Measurements from ENCODE around the gene TMC1. TPM values are rescaled to one million over a fixed set of nuclear protein-coding genes. Genes with fewer than 3 reads are reported as not detected.

Gene TMC1
- total RNA-seq, 1 donor from 2014 or later: not detected

GRCh38 chr9:72648324-72649126 is 127.1 kb downstream of the TMC1 start:
- H3K36me3 Mint-ChIP-seq (ENCODE audit: low read depth): no peaks in the 10 kb centered on the region
- DNase-seq (ENCODE audit: low spot score): no peak
- H3K27ac Mint-ChIP-seq: no peak overlapping the region
- no peak overlapping the region for H3K4me3 Mint-ChIP-seq (ENCODE audit: low read depth)
- H3K9me3 Mint-ChIP-seq: no peaks in the 10 kb centered on the region
- H3K27me3 Mint-ChIP-seq (ENCODE audit: low read depth): peaks cover 9% of the 10 kb centered on the region
- H3K4me1 Mint-ChIP-seq (ENCODE audit: low read depth): peaks cover 7% of the 10 kb centered on the region
- intact Hi-C loops (cut with micrococcal nuclease): no loop called here

- no peak overlapping the region for H3K4me3 Mint-ChIP-seq (ENCODE audit: low read depth)
- peaks cover 7% of the 10 kb centered on the region for H3K4me1 Mint-ChIP-seq (ENCODE audit: low read depth)
- intact Hi-C loops (cut with micrococcal nuclease): no loop called here
- peaks cover 11% of the 10 kb centered on the region for H3K27me3 Mint-ChIP-seq (ENCODE audit: low read depth)
- H3K36me3 Mint-ChIP-seq (ENCODE audit: low read depth): no peaks in the 10 kb centered on the region
- no peak for DNase-seq (ENCODE audit: low spot score)
- H3K9me3 Mint-ChIP-seq: no peaks in the 10 kb centered on the region
- H3K27ac Mint-ChIP-seq: no peak overlapping the region
These were observed 127.7 kb downstream of the TMC1 start for GRCh38 chr9:72649127-72649442.

- no peaks in the 10 kb centered on the region for H3K9me3 Mint-ChIP-seq
- DNase-seq (ENCODE audit: low spot score): no peak
- intact Hi-C loops (cut with micrococcal nuclease): no loop called here
- no peak overlapping the region for H3K27ac Mint-ChIP-seq
- H3K36me3 Mint-ChIP-seq (ENCODE audit: low read depth): no peaks in the 10 kb centered on the region
- H3K4me1 Mint-ChIP-seq (ENCODE audit: low read depth): peaks cover 7% of the 10 kb centered on the region
- H3K4me3 Mint-ChIP-seq (ENCODE audit: low read depth): no peak overlapping the region
- H3K27me3 Mint-ChIP-seq (ENCODE audit: low read depth): peaks cover 12% of the 10 kb centered on the region
These were observed 128.8 kb downstream of the TMC1 start for GRCh38 chr9:72650206-72650605.

- no peaks in the 10 kb centered on the region for H3K4me1 Mint-ChIP-seq (ENCODE audit: low read depth)
- no peak overlapping the region for H3K4me3 Mint-ChIP-seq (ENCODE audit: low read depth)
- no peaks in the 10 kb centered on the region for H3K36me3 Mint-ChIP-seq (ENCODE audit: low read depth)
- H3K9me3 Mint-ChIP-seq: no peaks in the 10 kb centered on the region
- intact Hi-C loops (cut with micrococcal nuclease): no loop called here
- H3K27ac Mint-ChIP-seq: no peak overlapping the region
- peaks cover 14% of the 10 kb centered on the region for H3K27me3 Mint-ChIP-seq (ENCODE audit: low read depth)
- no peak for DNase-seq (ENCODE audit: low spot score)
These were observed 134.6 kb downstream of the TMC1 start for GRCh38 chr9:72656021-72656420.

- Mint-ChIP-seq H3K27ac (no peak overlapping the region), H3K4me3 (ENCODE audit: low read depth) (no peak overlapping the region), H3K27me3 (ENCODE audit: low read depth) (peaks cover 15% of the 10 kb centered on the region), H3K4me1 (ENCODE audit: low read depth) (no peaks in the 10 kb centered on the region), H3K9me3 (no peaks in the 10 kb centered on the region), H3K36me3 (ENCODE audit: low read depth) (no peaks in the 10 kb centered on the region)
- no peak for DNase-seq (ENCODE audit: low spot score)
- intact Hi-C loops (cut with micrococcal nuclease): no loop called here
These were observed 135.6 kb downstream of the TMC1 start for GRCh38 chr9:72657023-72657422.

- no peak for DNase-seq (ENCODE audit: low spot score)
- H3K4me3 Mint-ChIP-seq (ENCODE audit: low read depth): no peak overlapping the region
- no peaks in the 10 kb centered on the region for H3K9me3 Mint-ChIP-seq
- intact Hi-C loops (cut with micrococcal nuclease): no loop called here
- H3K27me3 Mint-ChIP-seq (ENCODE audit: low read depth): peaks cover 13% of the 10 kb centered on the region
- H3K4me1 Mint-ChIP-seq (ENCODE audit: low read depth): no peaks in the 10 kb centered on the region
- H3K36me3 Mint-ChIP-seq (ENCODE audit: low read depth): no peaks in the 10 kb centered on the region
- H3K27ac Mint-ChIP-seq: no peak overlapping the region
These were observed 137.3 kb downstream of the TMC1 start for GRCh38 chr9:72658703-72659102.

- no peaks in the 10 kb centered on the region for H3K4me1 Mint-ChIP-seq (ENCODE audit: low read depth)
- H3K36me3 Mint-ChIP-seq (ENCODE audit: low read depth): no peaks in the 10 kb centered on the region
- intact Hi-C loops (cut with micrococcal nuclease): no loop called here
- H3K27me3 Mint-ChIP-seq (ENCODE audit: low read depth): peaks cover 12% of the 10 kb centered on the region
- DNase-seq (ENCODE audit: low spot score): no peak
- no peak overlapping the region for H3K27ac Mint-ChIP-seq
- H3K4me3 Mint-ChIP-seq (ENCODE audit: low read depth): no peak overlapping the region
- no peaks in the 10 kb centered on the region for H3K9me3 Mint-ChIP-seq
These were observed 140.2 kb downstream of the TMC1 start for GRCh38 chr9:72661401-72662135.

GRCh38 chr9:72665421-72665820 is 144.0 kb downstream of the TMC1 start:
- DNase-seq (ENCODE audit: low spot score): no peak
- Mint-ChIP-seq H3K27ac (no peak overlapping the region), H3K4me3 (ENCODE audit: low read depth) (no peak overlapping the region), H3K4me1 (ENCODE audit: low read depth) (no peaks in the 10 kb centered on the region), H3K27me3 (ENCODE audit: low read depth) (peaks cover 10% of the 10 kb centered on the region), H3K9me3 (no peaks in the 10 kb centered on the region), H3K36me3 (ENCODE audit: low read depth) (no peaks in the 10 kb centered on the region)
- intact Hi-C loops (cut with micrococcal nuclease): no loop called here

GRCh38 chr9:72667181-72667580 is 145.8 kb downstream of the TMC1 start:
- no peaks in the 10 kb centered on the region for H3K9me3 Mint-ChIP-seq
- H3K4me1 Mint-ChIP-seq (ENCODE audit: low read depth): no peaks in the 10 kb centered on the region
- no peaks in the 10 kb centered on the region for H3K36me3 Mint-ChIP-seq (ENCODE audit: low read depth)
- H3K27ac Mint-ChIP-seq: no peak overlapping the region
- intact Hi-C loops (cut with micrococcal nuclease): no loop called here
- no peak for DNase-seq (ENCODE audit: low spot score)
- H3K27me3 Mint-ChIP-seq (ENCODE audit: low read depth): peaks cover 16% of the 10 kb centered on the region
- no peak overlapping the region for H3K4me3 Mint-ChIP-seq (ENCODE audit: low read depth)

GRCh38 chr9:72674961-72675360 is 153.6 kb downstream of the TMC1 start:
- no peak for DNase-seq (ENCODE audit: low spot score)
- Mint-ChIP-seq H3K9me3 (no peaks in the 10 kb centered on the region), H3K36me3 (ENCODE audit: low read depth) (no peaks in the 10 kb centered on the region), H3K27ac (no peak overlapping the region), H3K27me3 (ENCODE audit: low read depth) (peaks cover 13% of the 10 kb centered on the region), H3K4me1 (ENCODE audit: low read depth) (no peaks in the 10 kb centered on the region), H3K4me3 (ENCODE audit: low read depth) (no peak overlapping the region)
- intact Hi-C loops (cut with micrococcal nuclease): no loop called here

- Mint-ChIP-seq H3K4me3 (ENCODE audit: low read depth) (no peak overlapping the region), H3K36me3 (ENCODE audit: low read depth) (no peaks in the 10 kb centered on the region), H3K4me1 (ENCODE audit: low read depth) (no peaks in the 10 kb centered on the region), H3K27ac (no peak overlapping the region), H3K9me3 (no peaks in the 10 kb centered on the region), H3K27me3 (ENCODE audit: low read depth) (peaks cover 11% of the 10 kb centered on the region)
- intact Hi-C loops (cut with micrococcal nuclease): no loop called here
- no peak for DNase-seq (ENCODE audit: low spot score)
These were observed 154.2 kb downstream of the TMC1 start for GRCh38 chr9:72675586-72675985.

- DNase-seq (ENCODE audit: low spot score): no peak
- Mint-ChIP-seq H3K36me3 (ENCODE audit: low read depth) (no peaks in the 10 kb centered on the region), H3K27ac (no peak overlapping the region), H3K27me3 (ENCODE audit: low read depth) (peaks cover 20% of the 10 kb centered on the region), H3K4me3 (ENCODE audit: low read depth) (no peak overlapping the region), H3K4me1 (ENCODE audit: low read depth) (no peaks in the 10 kb centered on the region), H3K9me3 (no peaks in the 10 kb centered on the region)
- intact Hi-C loops (cut with micrococcal nuclease): no loop called here
These were observed 159.3 kb downstream of the TMC1 start for GRCh38 chr9:72680593-72681282.

- Mint-ChIP-seq H3K4me3 (ENCODE audit: low read depth) (no peak overlapping the region), H3K9me3 (no peaks in the 10 kb centered on the region), H3K27ac (no peak overlapping the region), H3K36me3 (ENCODE audit: low read depth) (no peaks in the 10 kb centered on the region), H3K27me3 (ENCODE audit: low read depth) (peaks cover 23% of the 10 kb centered on the region), H3K4me1 (ENCODE audit: low read depth) (no peaks in the 10 kb centered on the region)
- no peak for DNase-seq (ENCODE audit: low spot score)
- intact Hi-C loops (cut with micrococcal nuclease): no loop called here
These were observed 159.8 kb downstream of the TMC1 start for GRCh38 chr9:72681283-72681630.

All from activated T-helper 2 cell treated with anti-CD3 and anti-CD28 coated beads, Interferon-gamma antibody, Interleukin-2, Interleukin-4, amounts not matched to agents 10 μg/mL and 5 μg/mL and 100 μg/mL, durations not matched to agents 14 hours and 24 hours and 36 hours (primary cell).